B cell (primary cell): Measurements from ENCODE around the gene TCF25. TPM values are rescaled to one million over a fixed set of nuclear protein-coding genes. Genes with fewer than 3 reads are reported as not detected.

Experiments
- ATAC-seq: fragments of 200-7000 bp; cut with Tn5 transposase; one replicate; pipeline ENCODE4 v1.10.0; 2021; ENCODE audit warnings: low read depth, mild to moderate bottlenecking, moderate number of reproducible peaks, moderate library complexity
- CTCF ChIA-PET: fragments of 350-600 bp; sonication (Branson Sonifier 250); formaldehyde crosslinking; loops from one replicate; lab custom pipeline; 2021; ENCODE audit warnings: antibody characterized with exemption, inconsistent platforms; lab: Charles Lee
- POLR2A ChIA-PET: fragments of 350-600 bp; sonication (Branson Sonifier 250); formaldehyde crosslinking; loops from one replicate; lab custom pipeline; 2021; ENCODE audit warnings: antibody characterized with exemption; lab: Charles Lee
- DNase-seq: peaks from one replicate; pipeline ENCODE4 v3.0.0; 2013
- H2AFZ ChIP-seq: 2 replicates; pipeline ENCODE4 v1.6.1; 2012; ENCODE audit warnings: mild to moderate bottlenecking, low read depth, low read length; ENCODE audit not compliant: insufficient read depth, poor library complexity, severe bottlenecking
- H3K27ac ChIP-seq, 2 donors: 1 replicate in 1 of 2; 2 replicates in 1 of 2; pipeline ENCODE4 v1.5.1; 2012 to 2013; ENCODE audit warnings: low read length in 2 of 2, mild to moderate bottlenecking in 2 of 2, moderate library complexity in 1 of 2
- H3K27me3 ChIP-seq, 4 experiments: fragments of 200-600 bp in 1 of 4; sonication (generic) in 1 of 4; replicated peaks in 1 of 4; 1 replicate in 2 of 4; 2 replicates in 2 of 4; pipeline versions ENCODE4 v1.6.1 to v1.7.0; 2013 to 2016; ENCODE audit warnings: low read length in 3 of 4, mild to moderate bottlenecking in 2 of 4, mixed read lengths in 1 of 4, moderate library complexity in 1 of 4; ENCODE audit not compliant: insufficient read depth in 4 of 4, control insufficient read depth in 3 of 4; ENCODE audit errors: control extremely low read depth in 1 of 4
- H3K36me3 ChIP-seq, 2 experiments: replicated peaks in 1 of 2; 1 replicate in 1 of 2; 2 replicates in 1 of 2; pipeline versions ENCODE4 v1.6.1 to v1.7.1; 2013; ENCODE audit warnings: low read length in 1 of 2; ENCODE audit not compliant: insufficient read depth in 2 of 2, control insufficient read depth in 1 of 2; ENCODE audit errors: control extremely low read depth in 1 of 2, extremely low read depth in 1 of 2
- H3K4me1 ChIP-seq, 2 donors: fragments of 200-600 bp in 1 of 2; sonication (generic) in 1 of 2; 1 replicate in 1 of 2; 2 replicates in 1 of 2; pipeline versions ENCODE4 v1.5.1 to v1.6.1; 2013 to 2017; ENCODE audit warnings: low read length in 2 of 2; ENCODE audit not compliant: control insufficient read depth in 2 of 2, insufficient read depth in 2 of 2
- H3K4me2 ChIP-seq: replicated peaks from 2 replicates; pipeline ENCODE3; 2012; ENCODE audit warnings: mild to moderate bottlenecking, low read depth, low read length; ENCODE audit not compliant: poor library complexity, severe bottlenecking
- H3K4me3 ChIP-seq, 5 experiments: fragments of 200-600 bp in 1 of 5; sonication (generic) in 1 of 5; 1 replicate in 3 of 5; 2 replicates in 2 of 5; pipeline versions ENCODE4 v1.5.1 to v1.7.0; 2011 to 2016; ENCODE audit warnings: low read length in 4 of 5, mild to moderate bottlenecking in 4 of 5, low read depth in 2 of 5, control low read depth in 1 of 5, moderate library complexity in 1 of 5; ENCODE audit not compliant: insufficient read depth in 1 of 5; ENCODE audit errors: control extremely low read depth in 1 of 5, extremely low read depth in 1 of 5
- H3K79me2 ChIP-seq: fragments of 200-600 bp; sonication (generic); one replicate; pipeline ENCODE4 v1.6.0; 2016; ENCODE audit warnings: low read length; ENCODE audit not compliant: control insufficient read depth, insufficient read depth
- H3K9ac ChIP-seq: fragments of 200-600 bp; sonication (generic); 2 replicates; pipeline ENCODE4 v1.6.1; 2017; ENCODE audit warnings: mild to moderate bottlenecking, low read length, moderate library complexity
- H3K9me3 ChIP-seq, 3 donors: one replicate each; pipeline versions ENCODE4 v1.6.1 to v1.7.1; 2013; ENCODE audit warnings: low read length in 2 of 3; ENCODE audit not compliant: control insufficient read depth in 2 of 3, insufficient read depth in 1 of 3; ENCODE audit errors: control extremely low read depth in 1 of 3
- H4K20me1 ChIP-seq: 2 replicates; pipeline ENCODE4 v1.6.0; 2012; ENCODE audit warnings: mild to moderate bottlenecking, low read length; ENCODE audit not compliant: insufficient read depth, control insufficient read depth, poor library complexity, severe bottlenecking
- H3K27ac Mint-ChIP-seq: one replicate; pipeline ENCODE4 v1.8.0; 2021; ENCODE audit warnings: mixed read lengths
- H3K27me3 Mint-ChIP-seq: one replicate; pipeline ENCODE4 v1.8.0; 2021; ENCODE audit warnings: mixed read lengths
- H3K4me1 Mint-ChIP-seq: one replicate; pipeline ENCODE4 v1.8.0; 2021; ENCODE audit warnings: mixed read lengths
- H3K4me3 Mint-ChIP-seq: one replicate; pipeline ENCODE4 v1.8.0; 2021; ENCODE audit warnings: mixed read lengths
- H3K9me3 Mint-ChIP-seq: one replicate; pipeline ENCODE4 v1.8.0; 2022; ENCODE audit warnings: mixed read lengths; ENCODE audit not compliant: insufficient read depth
- EZH2 ChIP-seq: IDR thresholded peaks from 2 replicates; pipeline ENCODE4 v1.6.1; 2012; ENCODE audit warnings: borderline replicate concordance, low read depth, mild to moderate bottlenecking, moderate library complexity, low read length; ENCODE audit not compliant: insufficient read depth, poor library complexity, severe bottlenecking
- WGBS: methylation state at CpG from one replicate; pipeline ENCODE4 v1.1.5; 2013; ENCODE audit warnings: missing lambda C conversion rate; ENCODE audit not compliant: insufficient coverage; 5-methylcytosine and 5-hydroxymethylcytosine counted together
- intact Hi-C: fragments of 100-400 bp; cut with micrococcal nuclease; formaldehyde crosslinking; loops from one replicate; pipeline ENCODE4 v1.10.0; 2022
- polyA plus RNA-seq: library from polyadenylated mRNA; depleted of rRNA; stranded (reverse); fragments of >200 nt; gene quantifications from 2 replicates; pipeline ENCODE4 v1.2.3, GENCODE V29; 2012
- total RNA-seq, 2 donors: library from RNA; stranded (reverse); fragments of 120-200 nt in 1 of 2; gene quantifications; 1 replicate in 1 of 2; 2 replicates in 1 of 2; pipeline versions ENCODE4 v1.2.3 to v1.2.4, GENCODE V29; 2013 to 2022
- TF ChIP-seq, protein P1 (sequence below): fragments of 200-600 bp; IDR thresholded peaks from one replicate; pipeline ENCODE4 v1.8.0; 2022; ENCODE audit warnings: antibody characterized with exemption, mild to moderate bottlenecking

The TCF25 gene
- total and polyA plus RNA-seq, 2 donors (not counting 1 experiment from before 2014, with no cell fraction given) = 200 to 444 TPM

GRCh38 chr16:89936034-89936433 is 62.6 kb downstream of the TCF25 start:
- H3K27me3 Mint-ChIP-seq = peaks cover 14% of the 10 kb centered on the region
- H3K4me3 ChIP-seq = no peak overlapping the region
- DNase-seq = no peak
- no peak overlapping the region for H3K27ac ChIP-seq
- no peak overlapping the region for H3K9ac ChIP-seq
- no peak overlapping the region for H3K27ac Mint-ChIP-seq
- H3K36me3 ChIP-seq = no peaks in the 10 kb centered on the region
- peaks cover 0 to 7% (median 0%) of the 10 kb centered on the region in 3 donors for H3K9me3 ChIP-seq
- no peaks in the 10 kb centered on the region for H4K20me1 ChIP-seq
- peaks cover 0 to 9% of the 10 kb centered on the region in 2 donors for H3K4me1 ChIP-seq
- no peak overlapping the region for H2AFZ ChIP-seq
- H3K79me2 ChIP-seq = no peaks in the 10 kb centered on the region
- peaks cover 12% of the 10 kb centered on the region for H3K4me1 Mint-ChIP-seq
- ATAC-seq = no peak
- H3K4me2 ChIP-seq = no peak overlapping the region
- H3K9me3 Mint-ChIP-seq = no peaks in the 10 kb centered on the region
- no peak overlapping the region for H3K4me3 Mint-ChIP-seq
- intact Hi-C loops = no loop called here
- H3K27me3 ChIP-seq = peaks cover 0 to 9% (median 4%) of the 10 kb centered on the region in 4 experiments
- WGBS = 72% methylated on average over 11 of the region's 13 CpGs
- ChIA-PET CTCF (no interaction called here), POLR2A (no interaction called here)
- no peak for TF ChIP-seq EZH2
- TF ChIP-seq, protein P1, sequence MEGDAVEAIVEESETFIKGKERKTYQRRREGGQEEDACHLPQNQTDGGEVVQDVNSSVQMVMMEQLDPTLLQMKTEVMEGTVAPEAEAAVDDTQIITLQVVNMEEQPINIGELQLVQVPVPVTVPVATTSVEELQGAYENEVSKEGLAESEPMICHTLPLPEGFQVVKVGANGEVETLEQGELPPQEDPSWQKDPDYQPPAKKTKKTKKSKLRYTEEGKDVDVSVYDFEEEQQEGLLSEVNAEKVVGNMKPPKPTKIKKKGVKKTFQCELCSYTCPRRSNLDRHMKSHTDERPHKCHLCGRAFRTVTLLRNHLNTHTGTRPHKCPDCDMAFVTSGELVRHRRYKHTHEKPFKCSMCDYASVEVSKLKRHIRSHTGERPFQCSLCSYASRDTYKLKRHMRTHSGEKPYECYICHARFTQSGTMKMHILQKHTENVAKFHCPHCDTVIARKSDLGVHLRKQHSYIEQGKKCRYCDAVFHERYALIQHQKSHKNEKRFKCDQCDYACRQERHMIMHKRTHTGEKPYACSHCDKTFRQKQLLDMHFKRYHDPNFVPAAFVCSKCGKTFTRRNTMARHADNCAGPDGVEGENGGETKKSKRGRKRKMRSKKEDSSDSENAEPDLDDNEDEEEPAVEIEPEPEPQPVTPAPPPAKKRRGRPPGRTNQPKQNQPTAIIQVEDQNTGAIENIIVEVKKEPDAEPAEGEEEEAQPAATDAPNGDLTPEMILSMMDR = no peak

GRCh38 chr16:89936508-89936907 is 63.1 kb downstream of the TCF25 start:
- Histone ChIP-seq H3K9ac (no peak overlapping the region), H2AFZ (no peak overlapping the region), H3K9me3 (peaks cover 0 to 4% (median 0%) of the 10 kb centered on the region in 3 donors), H3K4me1 (peaks cover 0 to 4% of the 10 kb centered on the region in 2 donors), H3K4me3 (no peak overlapping the region), H4K20me1 (no peaks in the 10 kb centered on the region), H3K27ac (no peak overlapping the region), H3K36me3 (no peaks in the 10 kb centered on the region), H3K27me3 (peaks cover 0 to 7% (median 2%) of the 10 kb centered on the region in 4 experiments), H3K4me2 (no peak overlapping the region), H3K79me2 (no peaks in the 10 kb centered on the region)
- no peak for TF ChIP-seq EZH2
- TF ChIP-seq, protein P1 = no peak
- intact Hi-C loops = no loop called here
- no peak for DNase-seq
- WGBS = 97% methylated on average over 14 of the region's 14 CpGs
- CTCF ChIA-PET = no interaction called here
- Mint-ChIP-seq H3K27me3 (peaks cover 11% of the 10 kb centered on the region), H3K4me1 (peaks cover 7% of the 10 kb centered on the region), H3K9me3 (no peaks in the 10 kb centered on the region), H3K4me3 (no peak overlapping the region), H3K27ac (no peak overlapping the region)
- POLR2A ChIA-PET = no interaction called here
- no peak for ATAC-seq
